Measurements from ENCODE around the gene HTATIP2. TPM values are rescaled to one million over a fixed set of nuclear protein-coding genes. Genes with fewer than 3 reads are reported as not detected.

Gene HTATIP2
- total RNA-seq, 4 donors from 2014 or later: 8.0 to 183 (median 100) TPM

GRCh38 chr11:20351751-20352262, 11.7 kb upstream of the HTATIP2 start:
- in situ Hi-C loops (cut with MboI; ENCODE audit: low pct_ligation_motif_present in 1 of 4, low pct_unique_long_range_greater_than_20kb in 1 of 4, low sequenced_read_pairs in 3 of 4) (loop anchor here (10.0 to 25.0 kb wide), 3 partner anchors 227 to 790 kb away; no protein-coding TSS in a partner anchor), intact Hi-C loops (cut with DNase I; ENCODE audit: low total_unique reads) (no loop called here)
- no peaks in the 10 kb centered on the region for H3K27me3 ChIP-seq
- TF ChIP-seq EP300 (IDR thresholded peaks at IDR 0.05; ENCODE audit: low read depth) (no peak), POLR2A (IDR thresholded peaks at IDR 0.05) (no peak), POLR2AphosphoS5 (IDR thresholded peaks at IDR 0.05) (no peak), CTCF (IDR thresholded peaks at IDR 0.05) (no peak)
- H3K4me1 ChIP-seq: peaks cover 0 to 18% (median 8%) of the 10 kb centered on the region in 4 donors
- DNase-seq: no peak
- H3K27ac ChIP-seq: peak overlapping the region in 1 of 4 donors; percentile 4
- no peak overlapping the region for H3K4me3 ChIP-seq
- no peaks in the 10 kb centered on the region for H3K36me3 ChIP-seq
- H3K9me3 ChIP-seq: no peaks in the 10 kb centered on the region
- 38 to 42% methylated on average over 2 of the region's 2 CpGs for WGBS, 2 donors (ENCODE audit: low coverage in 1 of 2)

- H3K27me3 ChIP-seq: no peaks in the 10 kb centered on the region
- in situ Hi-C loops (cut with MboI; ENCODE audit: low pct_ligation_motif_present in 1 of 4, low pct_unique_long_range_greater_than_20kb in 1 of 4, low sequenced_read_pairs in 3 of 4) (loop anchor here (10.0 to 25.0 kb wide), 3 partner anchors 229 to 792 kb away; no protein-coding TSS in a partner anchor), intact Hi-C loops (cut with DNase I; ENCODE audit: low total_unique reads) (no loop called here)
- H3K27ac ChIP-seq: no peak overlapping the region
- peak; percentile 45 for DNase-seq
- H3K4me3 ChIP-seq: no peak overlapping the region
- no peak for TF ChIP-seq POLR2AphosphoS5 (IDR thresholded peaks at IDR 0.05)
- peak; percentile 65 to 86 (median 79) for TF ChIP-seq CTCF (IDR thresholded peaks at IDR 0.05)
- 8 to 10% methylated on average over 6 of the region's 6 CpGs for WGBS, 2 donors (ENCODE audit: low coverage in 1 of 2)
- H3K36me3 ChIP-seq: no peaks in the 10 kb centered on the region
- H3K9me3 ChIP-seq: no peaks in the 10 kb centered on the region
- peaks cover 0 to 18% (median 8%) of the 10 kb centered on the region in 4 donors for H3K4me1 ChIP-seq
These were observed 9.6 kb upstream of the HTATIP2 start for GRCh38 chr11:20353829-20354434.

GRCh38 chr11:20355221-20356219, 8.0 kb upstream of the HTATIP2 start:
- Histone ChIP-seq H3K27me3 (no peaks in the 10 kb centered on the region), H3K27ac (no peak overlapping the region), H3K9me3 (no peaks in the 10 kb centered on the region), H3K4me1 (peaks cover 0 to 24% (median 9%) of the 10 kb centered on the region in 4 donors), H3K36me3 (no peaks in the 10 kb centered on the region), H3K4me3 (no peak overlapping the region)
- WGBS, 2 donors (ENCODE audit: low coverage in 1 of 2): 36 to 40% methylated on average over 11 to 12 of the region's 12 CpGs
- peak; percentile 51 for DNase-seq
- intact Hi-C loops (cut with DNase I; ENCODE audit: low total_unique reads): no loop called here
- in situ Hi-C loops (cut with MboI; ENCODE audit: low pct_ligation_motif_present in 1 of 4, low pct_unique_long_range_greater_than_20kb in 1 of 4, low sequenced_read_pairs in 3 of 4): loop anchor here (10.0 to 25.0 kb wide), 3 partner anchors 231 to 793 kb away; no protein-coding TSS in a partner anchor
- TF ChIP-seq POLR2AphosphoS5 (IDR thresholded peaks at IDR 0.05): no peak
- TF ChIP-seq CTCF (IDR thresholded peaks at IDR 0.05): peak; percentile 51 to 55 (median 55)

- H3K36me3 ChIP-seq: no peaks in the 10 kb centered on the region
- no peak for DNase-seq
- intact Hi-C loops (cut with DNase I; ENCODE audit: low total_unique reads): no loop called here
- no peak overlapping the region for H3K4me3 ChIP-seq
- H3K9me3 ChIP-seq: no peaks in the 10 kb centered on the region
- TF ChIP-seq EP300 (IDR thresholded peaks at IDR 0.05; ENCODE audit: low read depth) (no peak), POLR2A (IDR thresholded peaks at IDR 0.05) (no peak), POLR2AphosphoS5 (IDR thresholded peaks at IDR 0.05) (no peak), CTCF (IDR thresholded peaks at IDR 0.05) (no peak)
- H3K27ac ChIP-seq: no peak overlapping the region
- in situ Hi-C loops (cut with MboI; ENCODE audit: low pct_ligation_motif_present in 1 of 4, low pct_unique_long_range_greater_than_20kb in 1 of 4, low sequenced_read_pairs in 3 of 4): loop anchor here (10.0 to 25.0 kb wide), 3 partner anchors 232 to 795 kb away; no protein-coding TSS in a partner anchor
- no peaks in the 10 kb centered on the region for H3K27me3 ChIP-seq
- WGBS, 2 donors (ENCODE audit: low coverage in 1 of 2): 47 to 100% methylated on average over 1 of the region's 1 CpG
- peaks cover 0 to 15% (median 3%) of the 10 kb centered on the region in 4 donors for H3K4me1 ChIP-seq
These were observed 6.4 kb upstream of the HTATIP2 start for GRCh38 chr11:20357150-20357549.

All from transverse colon (tissue), 4 donors.